Measurements from ENCODE around the gene SNRPD2. TPM values are rescaled to one million over a fixed set of nuclear protein-coding genes. Genes with fewer than 3 reads are reported as not detected.

Gene SNRPD2
- polyA plus RNA-seq, 1 donor (not counting 4 experiments of a cell fraction or from before 2014, with no cell fraction given), result 1,051 TPM

- no peak for DNase-seq (ENCODE audit: low read depth, low spot score)
- Histone ChIP-seq H3K27me3 (ENCODE audit: control insufficient read depth, extremely low read depth, insufficient read depth, low read length) (no peaks in the 10 kb centered on the region), H3K9me3 (ENCODE audit: control insufficient read depth, low read depth, low read length) (no peaks in the 10 kb centered on the region), H3K36me3 (ENCODE audit: control insufficient read depth in 2 of 2, extremely low read depth in 1 of 2, insufficient read depth in 2 of 2, low read length in 2 of 2) (peaks cover 14 to 15% of the 10 kb centered on the region in 2 experiments), H4K20me1 (ENCODE audit: control insufficient read depth, extremely low read depth, insufficient read depth, low read length) (no peaks in the 10 kb centered on the region), H3K4me3 (ENCODE audit: control insufficient read depth in 2 of 3, extremely low read depth in 1 of 3, insufficient read depth in 2 of 3, low read depth in 1 of 3, low read length in 3 of 3) (no peak overlapping the region), H3K27ac (ENCODE audit: control insufficient read depth, insufficient read depth, low read length) (no peak overlapping the region), H3K9ac (ENCODE audit: control insufficient read depth, extremely low read depth, insufficient read depth, low read length) (no peak overlapping the region), H3K4me2 (ENCODE audit: control insufficient read depth, extremely low read depth, insufficient read depth, low read depth, low read length) (no peak overlapping the region), H3K79me2 (ENCODE audit: control insufficient read depth, insufficient read depth, low read length) (peaks cover 38% of the 10 kb centered on the region), H3K4me1 (ENCODE audit: control insufficient read depth, extremely low read depth, insufficient read depth, low read length) (peaks cover 6% of the 10 kb centered on the region), H2AFZ (ENCODE audit: control insufficient read depth, low read length) (no peak overlapping the region), H3K9me1 (ENCODE audit: control insufficient read depth, extremely low read depth, insufficient read depth, low read length) (no peaks in the 10 kb centered on the region)
- dilution Hi-C loops (cut with MboI; ENCODE audit: extremely low pct_ligation_motif_present, low sequenced_read_pairs), result no loop called here
- no peak for FAIRE-seq
- no peak for TF ChIP-seq EZH2 (IDR thresholded peaks at IDR 0.05; ENCODE audit: low read length)
- TF ChIP-seq, protein P1, sequence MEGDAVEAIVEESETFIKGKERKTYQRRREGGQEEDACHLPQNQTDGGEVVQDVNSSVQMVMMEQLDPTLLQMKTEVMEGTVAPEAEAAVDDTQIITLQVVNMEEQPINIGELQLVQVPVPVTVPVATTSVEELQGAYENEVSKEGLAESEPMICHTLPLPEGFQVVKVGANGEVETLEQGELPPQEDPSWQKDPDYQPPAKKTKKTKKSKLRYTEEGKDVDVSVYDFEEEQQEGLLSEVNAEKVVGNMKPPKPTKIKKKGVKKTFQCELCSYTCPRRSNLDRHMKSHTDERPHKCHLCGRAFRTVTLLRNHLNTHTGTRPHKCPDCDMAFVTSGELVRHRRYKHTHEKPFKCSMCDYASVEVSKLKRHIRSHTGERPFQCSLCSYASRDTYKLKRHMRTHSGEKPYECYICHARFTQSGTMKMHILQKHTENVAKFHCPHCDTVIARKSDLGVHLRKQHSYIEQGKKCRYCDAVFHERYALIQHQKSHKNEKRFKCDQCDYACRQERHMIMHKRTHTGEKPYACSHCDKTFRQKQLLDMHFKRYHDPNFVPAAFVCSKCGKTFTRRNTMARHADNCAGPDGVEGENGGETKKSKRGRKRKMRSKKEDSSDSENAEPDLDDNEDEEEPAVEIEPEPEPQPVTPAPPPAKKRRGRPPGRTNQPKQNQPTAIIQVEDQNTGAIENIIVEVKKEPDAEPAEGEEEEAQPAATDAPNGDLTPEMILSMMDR (optimal IDR thresholded peaks at IDR 0.05 in 1 of 3, IDR thresholded peaks at IDR 0.05 in 1 of 3, conservative IDR thresholded peaks at IDR 0.05 in 1 of 3; ENCODE audit: extremely low read depth in 1 of 3, insufficient read depth in 2 of 3, low read length in 3 of 3), result no peak
Measured at GRCh38 chr19:45711851-45712698, 20.3 kb upstream of the SNRPD2 start.

DNA sequence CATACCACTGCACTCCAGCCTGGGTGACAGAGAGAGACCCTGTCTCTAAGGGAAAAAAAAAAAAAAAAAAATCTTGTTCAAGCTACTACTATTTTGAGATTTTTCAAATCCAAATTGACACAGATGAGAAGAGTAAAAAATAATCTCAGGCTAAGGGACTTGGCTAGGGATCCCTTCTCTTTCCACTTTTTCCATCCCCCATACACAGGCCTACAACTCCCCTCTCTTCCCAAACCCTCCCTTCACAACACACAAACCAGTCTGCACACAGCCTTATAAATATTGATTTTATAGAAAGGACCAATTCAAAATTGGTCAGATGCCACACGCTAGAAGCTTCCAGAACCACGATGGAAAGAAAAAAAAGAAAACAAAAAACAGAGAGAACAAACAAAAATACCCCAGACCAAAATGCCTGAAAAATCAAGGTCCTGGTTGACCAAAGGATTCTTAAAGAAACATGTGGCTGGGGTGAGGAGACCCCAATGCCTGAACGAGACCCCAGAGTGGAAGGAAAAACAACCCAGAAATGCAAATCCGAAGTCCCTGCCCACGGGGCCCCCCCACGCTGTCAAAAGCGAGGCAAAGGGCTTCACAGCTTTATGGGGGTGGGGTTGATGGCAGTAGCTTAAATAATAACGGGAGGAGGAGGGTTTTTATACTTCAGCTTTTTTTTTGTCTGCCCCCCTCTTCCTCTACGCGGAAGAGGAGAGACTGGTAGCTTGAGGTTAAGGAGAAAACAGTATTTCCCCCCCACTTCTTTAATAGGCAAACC, 18.8 kb upstream of the SNRPD2 start:
- H3K27me3 ChIP-seq (ENCODE audit: control insufficient read depth, extremely low read depth, insufficient read depth, low read length), result no peaks in the 10 kb centered on the region
- H2AFZ ChIP-seq (ENCODE audit: control insufficient read depth, low read length), result no peak overlapping the region
- H4K20me1 ChIP-seq (ENCODE audit: control insufficient read depth, extremely low read depth, insufficient read depth, low read length), result no peaks in the 10 kb centered on the region
- H3K4me2 ChIP-seq (ENCODE audit: control insufficient read depth, extremely low read depth, insufficient read depth, low read depth, low read length), result no peak overlapping the region
- dilution Hi-C loops (cut with MboI; ENCODE audit: extremely low pct_ligation_motif_present, low sequenced_read_pairs), result no loop called here
- H3K36me3 ChIP-seq (ENCODE audit: control insufficient read depth in 2 of 2, extremely low read depth in 1 of 2, insufficient read depth in 2 of 2, low read length in 2 of 2), result peaks cover 15 to 16% of the 10 kb centered on the region in 2 experiments
- H3K27ac ChIP-seq (ENCODE audit: control insufficient read depth, insufficient read depth, low read length), result no peak overlapping the region
- FAIRE-seq, result no peak
- no peak for TF ChIP-seq EZH2 (IDR thresholded peaks at IDR 0.05; ENCODE audit: low read length)
- TF ChIP-seq, protein P1 (optimal IDR thresholded peaks at IDR 0.05 in 1 of 3, IDR thresholded peaks at IDR 0.05 in 1 of 3, conservative IDR thresholded peaks at IDR 0.05 in 1 of 3; ENCODE audit: extremely low read depth in 1 of 3, insufficient read depth in 2 of 3, low read length in 3 of 3), result no peak
- DNase-seq (ENCODE audit: low read depth, low spot score), result no peak
- no peaks in the 10 kb centered on the region for H3K9me3 ChIP-seq (ENCODE audit: control insufficient read depth, low read depth, low read length)
- no peak overlapping the region for H3K9ac ChIP-seq (ENCODE audit: control insufficient read depth, extremely low read depth, insufficient read depth, low read length)
- H3K9me1 ChIP-seq (ENCODE audit: control insufficient read depth, extremely low read depth, insufficient read depth, low read length), result no peaks in the 10 kb centered on the region
- peaks cover 29% of the 10 kb centered on the region for H3K79me2 ChIP-seq (ENCODE audit: control insufficient read depth, insufficient read depth, low read length)
- H3K4me1 ChIP-seq (ENCODE audit: control insufficient read depth, extremely low read depth, insufficient read depth, low read length), result no peaks in the 10 kb centered on the region
- H3K4me3 ChIP-seq (ENCODE audit: control insufficient read depth in 2 of 3, extremely low read depth in 1 of 3, insufficient read depth in 2 of 3, low read depth in 1 of 3, low read length in 3 of 3), result no peak overlapping the region

All from keratinocyte (primary cell).